Common myeloid progenitor, CD34-positive (primary cell): ENCODE measurements around the gene IL6.
"Not testable (repeated sequence)": the region's sequence is repeated elsewhere in the genome, so short reads cannot be mapped to it uniquely, and the experiment has no call there.

Experiments
- CTCF ChIA-PET: fragments of 350-600 bp; sonication (Branson Sonifier 250); formaldehyde crosslinking; loops from one replicate; lab custom pipeline; 2021; ENCODE audit warnings: antibody characterized with exemption; lab: Charles Lee
- POLR2A ChIA-PET: fragments of 350-600 bp; sonication (Branson Sonifier 250); formaldehyde crosslinking; loops from one replicate; lab custom pipeline; 2021; ENCODE audit warnings: antibody characterized with exemption; lab: Charles Lee
- DNase-seq, 3 donors: peaks; one replicate each; pipeline versions ENCODE4 v3.0.0 to v3.0.0-alpha.2; 2013
- H3K27ac ChIP-seq, 2 experiments: 1 replicate in 1 of 2; 2 replicates in 1 of 2; pipeline ENCODE4 v1.7.0; 2013; ENCODE audit warnings: inconsistent platforms in 2 of 2, low read length in 2 of 2, mild to moderate bottlenecking in 2 of 2, low read depth in 1 of 2, moderate library complexity in 1 of 2; ENCODE audit not compliant: severe bottlenecking in 2 of 2, insufficient read depth in 1 of 2, poor library complexity in 1 of 2
- H3K27me3 ChIP-seq, 5 experiments: replicated peaks in 2 of 5; 1 replicate in 3 of 5; 2 replicates in 2 of 5; pipeline versions ENCODE4 v1.6.1 to v1.7.0; 2013; ENCODE audit warnings: low read length in 4 of 5, mild to moderate bottlenecking in 2 of 5, moderate library complexity in 2 of 5, inconsistent platforms in 1 of 5; ENCODE audit not compliant: insufficient read depth in 5 of 5, control insufficient read depth in 4 of 5
- H3K36me3 ChIP-seq, 4 experiments: 1 replicate in 2 of 4; 2 replicates in 2 of 4; pipeline versions ENCODE4 v1.6.1 to v1.7.0; 2013; ENCODE audit warnings: low read length in 3 of 4, control low read depth in 1 of 4, mild to moderate bottlenecking in 1 of 4; ENCODE audit not compliant: control insufficient read depth in 4 of 4, insufficient read depth in 4 of 4
- H3K4me1 ChIP-seq, 4 experiments: 1 replicate in 3 of 4; 2 replicates in 1 of 4; pipeline versions ENCODE4 v1.6.1 to v1.7.1; 2013; ENCODE audit warnings: low read length in 3 of 4, mild to moderate bottlenecking in 3 of 4, control low read depth in 1 of 4, inconsistent platforms in 1 of 4, moderate library complexity in 1 of 4; ENCODE audit not compliant: control insufficient read depth in 4 of 4, insufficient read depth in 4 of 4; ENCODE audit errors: control extremely low read depth in 1 of 4
- H3K4me3 ChIP-seq, 7 experiments: 1 replicate in 4 of 7; 2 replicates in 3 of 7; pipeline versions ENCODE4 v1.5.1 to v1.7.0; 2013; ENCODE audit warnings: mild to moderate bottlenecking in 7 of 7, low read length in 6 of 7, moderate library complexity in 6 of 7, inconsistent platforms in 2 of 7, low read depth in 2 of 7, control low read depth in 1 of 7; ENCODE audit not compliant: insufficient read depth in 4 of 7, control insufficient read depth in 1 of 7; ENCODE audit errors: extremely low read depth in 1 of 7
- H3K9me3 ChIP-seq, 5 experiments: 1 replicate in 4 of 5; 2 replicates in 1 of 5; pipeline versions ENCODE4 v1.6.1 to v1.7.1; 2013; ENCODE audit warnings: low read length in 4 of 5, mild to moderate bottlenecking in 2 of 5, inconsistent platforms in 1 of 5, low read depth in 1 of 5, moderate library complexity in 1 of 5; ENCODE audit not compliant: control insufficient read depth in 4 of 5, insufficient read depth in 2 of 5; ENCODE audit errors: control extremely low read depth in 1 of 5
- WGBS: methylation state at CpG from one replicate; pipeline ENCODE4 v1.1.5; 2013; ENCODE audit not compliant: insufficient coverage; 5-methylcytosine and 5-hydroxymethylcytosine counted together

The IL6 gene

DNA sequence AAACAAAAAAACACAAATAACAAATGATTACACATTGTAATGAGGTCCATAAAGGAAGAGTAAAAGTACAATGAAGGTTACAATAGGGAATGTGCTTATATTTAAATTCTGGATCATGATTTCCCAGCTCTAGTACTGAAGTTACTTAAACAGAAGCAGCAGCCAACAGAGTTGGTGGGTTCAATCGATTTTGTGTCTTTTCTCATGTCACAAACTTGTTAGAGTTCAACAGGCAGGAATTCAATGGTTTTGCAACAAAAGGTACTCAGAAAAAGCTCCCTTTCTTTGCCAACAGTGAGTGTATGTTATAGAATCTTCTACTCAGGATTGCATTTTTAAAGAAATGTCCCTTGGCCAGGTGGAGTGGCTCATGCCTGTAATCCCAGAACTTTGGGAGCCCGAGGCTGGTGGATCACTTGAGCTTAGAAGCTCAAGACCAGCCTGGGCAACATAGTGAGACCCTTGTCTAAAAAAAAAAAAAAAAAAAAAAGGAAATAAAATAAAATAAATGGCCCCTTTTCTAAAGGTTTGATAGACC is 29.6 kb upstream of the IL6 start:
- 100% methylated on average over 1 of the region's 2 CpGs for WGBS
- no peaks in the 10 kb centered on the region for H3K9me3 ChIP-seq
- H3K36me3 ChIP-seq: no peaks in the 10 kb centered on the region
- DNase-seq: no peak
- CTCF ChIA-PET: interaction anchor here (0.7 to 1.2 kb wide), 2 partner anchors 15 to 322 kb away, joined by 3 read pairs; no protein-coding TSS in a partner anchor
- POLR2A ChIA-PET: no interaction called here
- H3K27ac ChIP-seq: no peak overlapping the region
- peaks cover 0 to 16% (median 5%) of the 10 kb centered on the region in 4 experiments for H3K4me1 ChIP-seq
- no peaks in the 10 kb centered on the region for H3K27me3 ChIP-seq
- no peak overlapping the region for H3K4me3 ChIP-seq

DNA sequence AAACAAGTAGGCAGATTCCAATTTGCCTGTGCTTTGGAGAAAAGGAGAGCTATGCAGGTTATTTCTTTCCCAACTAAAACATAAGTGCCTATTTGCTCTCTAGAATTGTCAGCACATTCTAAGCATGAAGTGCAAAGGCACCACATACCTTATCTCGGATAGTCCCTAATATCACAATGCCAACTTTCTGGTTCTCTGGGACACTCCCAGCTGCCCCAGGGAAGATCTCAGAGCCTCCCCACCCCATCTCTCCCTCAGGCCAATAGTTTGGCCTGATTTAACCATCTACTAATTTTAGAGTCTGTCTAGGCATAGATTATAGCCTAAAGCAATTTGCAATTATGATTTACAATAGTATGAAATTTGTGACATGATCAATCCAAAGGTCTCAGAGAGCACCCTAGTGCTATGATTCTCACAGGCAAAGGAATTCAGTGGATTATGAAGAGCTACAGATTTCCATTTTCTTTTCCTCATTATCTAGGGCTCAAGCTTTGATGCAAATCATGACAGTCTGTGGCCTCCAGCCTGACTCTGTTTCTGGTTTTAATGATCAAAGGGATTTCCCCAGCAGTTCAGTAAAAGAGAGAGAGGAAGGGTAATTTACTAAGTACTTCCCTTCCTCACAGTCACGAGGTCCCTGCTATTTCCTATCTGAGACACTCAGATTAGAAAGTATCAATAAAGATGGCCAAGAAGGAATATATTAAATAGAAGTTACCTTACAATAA is 29.0 kb upstream of the IL6 start:
- ChIA-PET POLR2A (interaction anchor here (0.6 kb wide), 1 partner anchor 588 kb away, joined by 3 read pairs; no protein-coding TSS in a partner anchor), CTCF (interaction anchor here (0.7 to 1.2 kb wide), 2 partner anchors 15 to 323 kb away, joined by 3 read pairs; no protein-coding TSS in a partner anchor)
- peaks cover 0 to 16% (median 5%) of the 10 kb centered on the region in 4 experiments for H3K4me1 ChIP-seq
- no peaks in the 10 kb centered on the region for H3K9me3 ChIP-seq
- no peak overlapping the region for H3K27ac ChIP-seq
- 92% methylated on average over 1 of the region's 2 CpGs for WGBS
- H3K27me3 ChIP-seq: no peaks in the 10 kb centered on the region
- DNase-seq: peak; percentile 9 to 43 (median 21)
- no peak overlapping the region for H3K4me3 ChIP-seq
- no peaks in the 10 kb centered on the region for H3K36me3 ChIP-seq

DNA sequence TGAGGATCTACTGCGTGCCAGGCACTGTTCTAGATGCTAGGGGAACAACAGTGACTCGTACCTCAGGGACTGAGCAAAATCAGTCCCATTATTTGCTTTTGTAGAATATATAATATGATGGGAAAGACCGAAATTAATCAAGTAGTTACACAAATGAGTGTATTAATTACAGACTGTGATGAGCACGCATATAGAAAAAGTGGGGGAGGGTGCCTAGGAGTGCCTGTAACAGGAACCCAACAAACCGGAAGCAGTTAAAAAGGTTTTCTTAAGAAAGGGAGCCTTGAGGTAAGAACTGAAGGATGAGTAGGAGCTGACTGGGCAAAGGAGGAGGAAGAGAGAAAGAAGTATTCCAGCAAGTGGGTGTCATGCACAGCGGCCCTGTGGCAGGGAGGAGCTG is 28.2 kb upstream of the IL6 start:
- H3K27ac ChIP-seq: no peak overlapping the region
- no peak overlapping the region for H3K4me3 ChIP-seq
- H3K27me3 ChIP-seq: no peaks in the 10 kb centered on the region
- ChIA-PET POLR2A (interaction anchor here (0.6 kb wide), 1 partner anchor 589 kb away, joined by 3 read pairs; no protein-coding TSS in a partner anchor), CTCF (interaction anchor here (0.7 kb wide), 1 partner anchor 29 kb away, joined by 3 read pairs; no protein-coding TSS in a partner anchor)
- WGBS: 96% methylated on average over 5 of the region's 6 CpGs
- H3K36me3 ChIP-seq: no peaks in the 10 kb centered on the region
- no peak for DNase-seq
- H3K9me3 ChIP-seq: no peaks in the 10 kb centered on the region
- H3K4me1 ChIP-seq: peaks cover 0 to 16% (median 5%) of the 10 kb centered on the region in 4 experiments

DNA sequence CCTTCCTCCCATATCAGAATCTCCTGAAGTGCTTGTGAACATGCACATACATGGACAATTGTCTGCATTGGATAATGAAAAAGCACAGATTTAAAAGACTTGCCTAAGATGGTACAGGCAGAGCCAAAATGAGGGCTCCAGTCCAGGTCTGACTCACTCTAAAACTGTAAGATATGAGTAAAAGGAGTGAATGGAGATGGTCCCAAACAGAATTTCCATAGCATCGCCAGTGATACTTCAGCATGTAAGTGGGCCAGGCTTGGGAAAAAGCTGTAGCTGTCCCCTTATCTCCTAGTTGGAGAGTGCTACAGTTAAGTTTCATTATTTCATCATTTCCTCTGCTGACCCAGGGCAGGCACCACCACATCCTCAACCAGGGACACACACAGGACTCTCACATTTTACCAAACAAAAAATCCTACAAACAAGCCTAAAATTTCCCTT is 26.4 kb upstream of the IL6 start:
- H3K4me1 ChIP-seq: peaks cover 0 to 16% (median 4%) of the 10 kb centered on the region in 4 experiments
- H3K27ac ChIP-seq: no peak overlapping the region
- CTCF ChIA-PET: interaction anchor here (1.1 kb wide), 1 partner anchor 1447 kb away, joined by 3 read pairs; no protein-coding TSS in a partner anchor
- POLR2A ChIA-PET: no interaction called here
- DNase-seq: no peak
- WGBS: 83% methylated on average over 1 of the region's 1 CpG
- H3K9me3 ChIP-seq: no peaks in the 10 kb centered on the region
- no peak overlapping the region for H3K4me3 ChIP-seq
- no peaks in the 10 kb centered on the region for H3K27me3 ChIP-seq
- no peaks in the 10 kb centered on the region for H3K36me3 ChIP-seq

DNA sequence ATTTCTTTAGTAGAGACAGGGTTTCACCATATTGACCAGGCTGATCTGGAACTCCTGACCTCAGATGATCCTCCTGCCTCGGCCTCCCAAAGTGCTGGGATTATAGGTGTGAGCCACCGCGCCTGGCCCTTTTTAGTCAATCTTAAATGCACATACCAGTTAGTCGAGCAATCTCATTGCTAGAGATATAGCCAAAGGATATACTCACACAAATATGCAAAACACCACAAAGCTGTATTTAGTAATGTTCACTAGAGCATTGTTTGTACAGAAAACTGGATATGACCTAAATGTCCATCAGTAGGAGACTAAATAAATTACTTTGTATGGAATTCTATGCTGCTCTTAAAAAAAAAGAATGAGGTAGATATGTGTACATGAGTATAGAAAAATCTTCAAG is 24.5 kb upstream of the IL6 start:
- peak overlapping the region in 1 of 2 experiments; percentile 59 for H3K27ac ChIP-seq
- H3K27me3 ChIP-seq: no peaks in the 10 kb centered on the region
- H3K36me3 ChIP-seq: no peaks in the 10 kb centered on the region
- 95% methylated on average over 3 of the region's 4 CpGs for WGBS
- no peaks in the 10 kb centered on the region for H3K9me3 ChIP-seq
- DNase-seq: no peak
- no peak overlapping the region for H3K4me3 ChIP-seq
- ChIA-PET CTCF (no interaction called here), POLR2A (no interaction called here)
- peaks cover 0 to 16% (median 2%) of the 10 kb centered on the region in 4 experiments for H3K4me1 ChIP-seq

DNA sequence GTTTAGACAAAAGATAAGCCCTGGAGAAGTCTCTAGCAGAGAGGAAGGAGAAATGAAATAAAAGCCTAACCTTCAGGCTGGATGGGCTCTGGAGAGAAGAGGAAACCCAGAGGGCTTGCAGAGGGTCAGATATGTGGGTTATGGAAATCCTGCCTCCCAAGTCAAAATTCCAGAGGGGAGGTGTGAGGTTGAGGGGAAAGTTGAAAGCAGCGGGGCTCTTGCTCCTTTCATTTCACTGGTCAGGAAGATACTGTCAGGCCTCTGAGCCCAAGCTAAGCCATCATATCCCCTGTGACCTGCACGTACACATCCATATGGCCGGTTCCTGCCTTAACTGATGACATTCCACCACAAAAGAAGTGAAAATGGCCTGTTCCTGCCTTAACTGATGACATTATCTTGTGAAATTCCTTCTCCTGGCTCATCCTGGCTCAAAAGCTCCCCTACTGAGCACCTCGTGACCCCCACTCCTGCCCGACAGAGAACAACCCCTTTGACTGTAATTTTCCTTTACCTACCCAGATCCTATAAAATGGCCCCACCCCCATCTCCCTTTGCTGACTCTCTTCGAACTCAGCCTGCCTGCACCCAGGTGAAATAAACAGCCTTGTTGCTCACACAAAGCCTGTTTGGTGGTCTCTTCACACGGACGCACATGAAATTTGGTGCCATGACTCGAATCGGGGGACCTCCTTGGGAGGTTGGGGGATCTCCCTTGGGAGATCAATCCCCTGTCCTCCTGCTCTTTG is 23.7 kb upstream of the IL6 start:
- CTCF ChIA-PET, POLR2A ChIA-PET: not testable (repeated sequence)
- WGBS: 100% methylated on average over 2 of the region's 10 CpGs

More for the DNA sequence above, 23.7 kb upstream of the IL6 start:
- H3K4me1 ChIP-seq, H3K27me3 ChIP-seq, H3K9me3 ChIP-seq, H3K36me3 ChIP-seq, H3K4me3 ChIP-seq, DNase-seq: not testable (repeated sequence)
- peak overlapping the region in 1 of 2 experiments; percentile 60 for H3K27ac ChIP-seq
